ENCODE measurements around the gene LENEP.

GRCh38 chr1:154971341-154971998 is 21.9 kb upstream of the LENEP start:
- TF ChIP-seq, protein P1, sequence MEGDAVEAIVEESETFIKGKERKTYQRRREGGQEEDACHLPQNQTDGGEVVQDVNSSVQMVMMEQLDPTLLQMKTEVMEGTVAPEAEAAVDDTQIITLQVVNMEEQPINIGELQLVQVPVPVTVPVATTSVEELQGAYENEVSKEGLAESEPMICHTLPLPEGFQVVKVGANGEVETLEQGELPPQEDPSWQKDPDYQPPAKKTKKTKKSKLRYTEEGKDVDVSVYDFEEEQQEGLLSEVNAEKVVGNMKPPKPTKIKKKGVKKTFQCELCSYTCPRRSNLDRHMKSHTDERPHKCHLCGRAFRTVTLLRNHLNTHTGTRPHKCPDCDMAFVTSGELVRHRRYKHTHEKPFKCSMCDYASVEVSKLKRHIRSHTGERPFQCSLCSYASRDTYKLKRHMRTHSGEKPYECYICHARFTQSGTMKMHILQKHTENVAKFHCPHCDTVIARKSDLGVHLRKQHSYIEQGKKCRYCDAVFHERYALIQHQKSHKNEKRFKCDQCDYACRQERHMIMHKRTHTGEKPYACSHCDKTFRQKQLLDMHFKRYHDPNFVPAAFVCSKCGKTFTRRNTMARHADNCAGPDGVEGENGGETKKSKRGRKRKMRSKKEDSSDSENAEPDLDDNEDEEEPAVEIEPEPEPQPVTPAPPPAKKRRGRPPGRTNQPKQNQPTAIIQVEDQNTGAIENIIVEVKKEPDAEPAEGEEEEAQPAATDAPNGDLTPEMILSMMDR (conservative IDR thresholded peaks at IDR 0.05 in 1 of 2, IDR thresholded peaks at IDR 0.05 in 1 of 2; ENCODE audit: low read depth in 1 of 2, low read length in 2 of 2) = no peak
- TF ChIP-seq EZH2 (IDR thresholded peaks at IDR 0.05; ENCODE audit: low read length, missing control alignments) = no peak
